ENCODE results near the gene SC5D. TPM values are rescaled to one million over a fixed set of nuclear protein-coding genes. Genes with fewer than 3 reads are reported as not detected.

The SC5D gene
- total RNA-seq, 1 experiment from 2014 or later: 108 TPM

GRCh38 chr11:121300972-121301699 is 8.6 kb downstream of the SC5D start:
- H3K27me3 ChIP-seq (ENCODE audit: control insufficient read depth, insufficient read depth, low read length): no peaks in the 10 kb centered on the region
- no peak for DNase-seq
- H3K4me3 ChIP-seq (ENCODE audit: insufficient read depth, low read depth, low read length): no peak overlapping the region
- H3K36me3 ChIP-seq (replicated peaks; ENCODE audit: control insufficient read depth, insufficient read depth, low read length): peaks cover 3% of the 10 kb centered on the region

- H3K36me3 ChIP-seq (replicated peaks; ENCODE audit: control insufficient read depth, insufficient read depth, low read length): peaks cover 9% of the 10 kb centered on the region
- H3K4me3 ChIP-seq (ENCODE audit: insufficient read depth, low read depth, low read length): no peak overlapping the region
- DNase-seq: no peak
- H3K27me3 ChIP-seq (ENCODE audit: control insufficient read depth, insufficient read depth, low read length): no peaks in the 10 kb centered on the region
Measured at GRCh38 chr11:121304759-121305158, 12.2 kb downstream of the SC5D start.

DNA sequence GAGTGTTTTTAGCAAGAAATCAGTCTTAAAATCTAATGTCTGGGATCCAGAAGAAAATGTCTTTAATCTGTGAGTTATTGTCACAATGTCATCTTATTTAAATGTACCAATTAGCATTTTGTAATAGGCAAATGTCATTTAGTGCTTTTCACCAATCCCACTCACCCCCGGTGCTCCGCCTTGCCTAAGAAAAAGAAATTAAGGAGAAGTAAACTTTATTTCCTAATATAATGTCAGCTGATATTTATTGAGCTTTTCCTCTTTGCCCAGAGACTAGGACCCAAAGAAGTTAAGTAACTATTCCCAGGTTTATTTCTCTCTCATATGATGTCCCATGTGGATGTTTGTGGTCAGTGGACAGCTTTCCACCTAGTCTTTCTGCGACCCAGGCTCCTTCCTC is 16.2 kb downstream of the SC5D start:
- H3K27me3 ChIP-seq (ENCODE audit: control insufficient read depth, insufficient read depth, low read length): no peaks in the 10 kb centered on the region
- H3K4me3 ChIP-seq (ENCODE audit: insufficient read depth, low read depth, low read length): no peak overlapping the region
- peaks cover 9% of the 10 kb centered on the region for H3K36me3 ChIP-seq (replicated peaks; ENCODE audit: control insufficient read depth, insufficient read depth, low read length)
- no peak for DNase-seq

GRCh38 chr11:121309688-121310087 is 17.1 kb downstream of the SC5D start:
- no peak for DNase-seq
- H3K27me3 ChIP-seq (ENCODE audit: control insufficient read depth, insufficient read depth, low read length): no peaks in the 10 kb centered on the region
- no peak overlapping the region for H3K4me3 ChIP-seq (ENCODE audit: insufficient read depth, low read depth, low read length)
- peaks cover 9% of the 10 kb centered on the region for H3K36me3 ChIP-seq (replicated peaks; ENCODE audit: control insufficient read depth, insufficient read depth, low read length)

DNA sequence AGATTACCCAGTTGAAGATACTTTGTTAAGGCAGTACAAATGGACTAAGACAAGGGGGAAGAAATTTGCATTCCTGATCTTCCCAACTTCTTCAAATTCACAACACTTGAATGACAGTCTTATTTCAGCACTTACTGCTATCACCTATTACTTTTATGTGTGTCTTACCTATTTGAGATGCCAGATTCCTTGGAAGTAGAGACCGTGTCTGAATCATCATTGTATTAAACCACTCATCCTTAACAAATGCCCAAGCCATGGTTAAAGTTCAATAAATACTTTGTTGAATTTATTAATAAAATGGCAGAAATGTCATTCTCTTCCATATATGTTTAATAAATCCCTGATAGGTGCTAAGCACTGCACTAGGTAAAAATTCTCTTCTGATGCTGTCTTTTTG is 18.3 kb downstream of the SC5D start:
- no peak for DNase-seq
- no peaks in the 10 kb centered on the region for H3K27me3 ChIP-seq (ENCODE audit: control insufficient read depth, insufficient read depth, low read length)
- H3K36me3 ChIP-seq (replicated peaks; ENCODE audit: control insufficient read depth, insufficient read depth, low read length): peaks cover 7% of the 10 kb centered on the region
- no peak overlapping the region for H3K4me3 ChIP-seq (ENCODE audit: insufficient read depth, low read depth, low read length)

DNA sequence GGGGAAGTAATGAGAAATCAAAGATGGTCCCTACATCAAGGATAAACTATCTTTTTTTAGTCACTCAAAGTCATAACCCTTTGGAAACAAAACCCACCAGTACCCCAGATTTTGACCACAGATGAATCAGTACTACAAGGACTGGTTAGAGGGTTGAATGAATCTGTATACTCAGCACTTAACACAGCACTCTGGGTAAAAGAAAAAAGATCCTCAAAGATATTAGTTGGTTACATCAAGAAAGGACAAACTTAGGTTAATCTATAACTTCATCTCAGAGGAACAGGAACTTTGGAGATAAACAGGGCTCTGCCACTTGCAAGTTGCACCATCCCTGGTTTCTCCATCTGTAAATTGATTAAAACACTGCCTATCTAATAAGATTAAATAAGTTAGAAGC is 18.8 kb downstream of the SC5D start:
- no peak for DNase-seq
- Histone ChIP-seq H3K4me3 (ENCODE audit: insufficient read depth, low read depth, low read length) (no peak overlapping the region), H3K36me3 (replicated peaks; ENCODE audit: control insufficient read depth, insufficient read depth, low read length) (peaks cover 7% of the 10 kb centered on the region), H3K27me3 (ENCODE audit: control insufficient read depth, insufficient read depth, low read length) (no peaks in the 10 kb centered on the region)

GRCh38 chr11:121312483-121312882 is 19.9 kb downstream of the SC5D start:
- Histone ChIP-seq H3K27me3 (ENCODE audit: control insufficient read depth, insufficient read depth, low read length) (no peaks in the 10 kb centered on the region), H3K4me3 (ENCODE audit: insufficient read depth, low read depth, low read length) (no peak overlapping the region), H3K36me3 (replicated peaks; ENCODE audit: control insufficient read depth, insufficient read depth, low read length) (peaks cover 1% of the 10 kb centered on the region)
- DNase-seq: no peak

DNA sequence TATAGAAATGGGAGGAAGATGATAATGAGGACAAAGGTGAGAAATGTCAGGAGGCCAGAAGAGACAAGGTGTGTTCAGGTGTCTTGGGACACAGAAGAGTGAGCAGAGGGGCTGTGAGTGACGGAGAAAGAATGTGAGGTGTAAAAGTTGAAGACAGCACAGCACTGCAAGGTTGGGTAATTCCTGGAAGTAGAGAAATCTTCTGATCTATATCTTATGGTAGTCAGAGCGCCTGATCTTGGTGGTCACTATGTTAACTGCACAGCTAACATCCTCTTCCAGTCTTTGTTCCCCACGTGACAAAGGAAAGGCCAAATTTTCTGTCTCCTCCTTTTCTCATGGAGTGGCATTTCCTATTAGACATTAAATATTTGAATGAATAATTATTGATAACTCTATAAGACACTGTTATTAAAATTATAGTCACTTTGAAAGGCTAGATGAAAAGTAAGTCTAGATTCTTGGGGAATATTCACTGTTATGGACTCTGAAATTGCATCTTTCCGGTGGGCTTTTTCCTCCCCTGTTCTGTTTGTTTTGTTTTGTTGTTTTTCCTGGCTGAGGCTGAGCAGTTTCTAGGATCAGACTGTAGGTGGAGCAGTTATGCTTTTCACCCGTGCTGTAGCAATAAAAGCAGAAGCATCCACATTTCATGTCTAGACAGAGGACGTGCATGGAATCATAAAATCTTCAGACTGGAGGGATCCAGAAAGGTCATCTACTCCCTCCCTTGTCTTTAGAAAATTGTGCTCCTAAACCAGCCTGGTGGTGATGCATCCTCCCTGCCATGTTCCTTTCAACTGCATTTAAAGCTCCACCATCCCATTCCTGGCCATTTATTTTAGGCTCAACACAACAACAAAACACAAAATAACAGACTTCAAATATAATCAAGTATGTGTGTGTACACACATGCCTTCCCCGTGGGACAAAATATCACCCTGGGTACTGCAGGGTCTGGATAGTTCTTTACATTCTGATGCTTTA is 26.6 kb downstream of the SC5D start:
- no peak overlapping the region for H3K4me3 ChIP-seq (ENCODE audit: insufficient read depth, low read depth, low read length)
- H3K36me3 ChIP-seq (replicated peaks; ENCODE audit: control insufficient read depth, insufficient read depth, low read length): no peaks in the 10 kb centered on the region
- H3K27me3 ChIP-seq (ENCODE audit: control insufficient read depth, insufficient read depth, low read length): no peaks in the 10 kb centered on the region
- DNase-seq: peak; percentile 29

GRCh38 chr11:121321614-121322243 is 29.2 kb downstream of the SC5D start:
- Histone ChIP-seq H3K27me3 (ENCODE audit: control insufficient read depth, insufficient read depth, low read length) (no peaks in the 10 kb centered on the region), H3K36me3 (replicated peaks; ENCODE audit: control insufficient read depth, insufficient read depth, low read length) (no peaks in the 10 kb centered on the region), H3K4me3 (ENCODE audit: insufficient read depth, low read depth, low read length) (no peak overlapping the region)
- DNase-seq: peak; percentile 42

- Histone ChIP-seq H3K36me3 (replicated peaks; ENCODE audit: control insufficient read depth, insufficient read depth, low read length) (no peaks in the 10 kb centered on the region), H3K4me3 (ENCODE audit: insufficient read depth, low read depth, low read length) (no peak overlapping the region), H3K27me3 (ENCODE audit: control insufficient read depth, insufficient read depth, low read length) (no peaks in the 10 kb centered on the region)
- peak; percentile 23 for DNase-seq
Measured at GRCh38 chr11:121323046-121323607, 30.6 kb downstream of the SC5D start.

GRCh38 chr11:121326230-121326629 is 33.7 kb downstream of the SC5D start:
- Histone ChIP-seq H3K36me3 (replicated peaks; ENCODE audit: control insufficient read depth, insufficient read depth, low read length) (no peaks in the 10 kb centered on the region), H3K27me3 (ENCODE audit: control insufficient read depth, insufficient read depth, low read length) (no peaks in the 10 kb centered on the region), H3K4me3 (ENCODE audit: insufficient read depth, low read depth, low read length) (no peak overlapping the region)
- no peak for DNase-seq

DNA sequence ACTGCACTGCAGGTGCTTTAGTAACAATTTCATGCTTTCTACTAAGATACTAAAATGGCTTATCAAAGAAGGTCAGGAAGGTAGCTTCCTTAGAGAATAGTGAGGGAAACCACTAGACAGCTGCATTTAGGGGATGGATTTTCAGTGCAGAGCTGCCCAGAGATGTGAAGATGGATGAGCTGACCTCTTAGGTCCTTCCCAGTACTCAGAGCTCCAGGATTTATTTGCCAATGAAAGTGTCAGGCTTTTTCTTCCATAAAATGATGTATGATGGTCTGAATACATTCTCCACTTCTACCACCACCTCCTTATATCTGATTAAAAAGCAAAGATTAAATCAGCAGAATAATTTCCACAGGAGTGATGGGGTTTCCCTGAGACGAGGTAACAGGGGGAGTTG is 35.0 kb downstream of the SC5D start:
- no peaks in the 10 kb centered on the region for H3K36me3 ChIP-seq (replicated peaks; ENCODE audit: control insufficient read depth, insufficient read depth, low read length)
- H3K4me3 ChIP-seq (ENCODE audit: insufficient read depth, low read depth, low read length): no peak overlapping the region
- DNase-seq: no peak
- no peaks in the 10 kb centered on the region for H3K27me3 ChIP-seq (ENCODE audit: control insufficient read depth, insufficient read depth, low read length)

GRCh38 chr11:121328176-121328966 is 35.8 kb downstream of the SC5D start:
- no peak overlapping the region for H3K4me3 ChIP-seq (ENCODE audit: insufficient read depth, low read depth, low read length)
- no peaks in the 10 kb centered on the region for H3K36me3 ChIP-seq (replicated peaks; ENCODE audit: control insufficient read depth, insufficient read depth, low read length)
- no peaks in the 10 kb centered on the region for H3K27me3 ChIP-seq (ENCODE audit: control insufficient read depth, insufficient read depth, low read length)
- DNase-seq: no peak

All from H7 (cell line).